Cardiac fibroblast (primary cell): Measurements from ENCODE around the gene PRKCB.
"Not testable (repeated sequence)": the region's sequence is repeated elsewhere in the genome, so short reads cannot be mapped to it uniquely, and the experiment has no call there.

Experiments
- DNase-seq, 2 donors: peaks; one replicate each; pipeline versions ENCODE4 v3.0.0 to v3.0.0-alpha.2; 2010; ENCODE audit warnings: low read depth in 2 of 2
- H3K4me3 ChIP-seq, 2 donors: replicated peaks in 1 of 2; 1 replicate in 1 of 2; 2 replicates in 1 of 2; pipeline ENCODE4 v1.5.1; 2011; ENCODE audit warnings: low read depth in 2 of 2, low read length in 2 of 2, mild to moderate bottlenecking in 2 of 2, moderate library complexity in 1 of 2
- CTCF ChIP-seq: IDR thresholded peaks from one replicate; pipeline ENCODE4 v1.5.1; 2011; ENCODE audit warnings: low read depth, mild to moderate bottlenecking, low read length, inconsistent platforms

PRKCB gene

GRCh38 chr16:23922406-23922805 lies 86.6 kb downstream of the PRKCB start:
- TF ChIP-seq CTCF = no peak
- DNase-seq = no peak
- H3K4me3 ChIP-seq = no peak overlapping the region

DNA sequence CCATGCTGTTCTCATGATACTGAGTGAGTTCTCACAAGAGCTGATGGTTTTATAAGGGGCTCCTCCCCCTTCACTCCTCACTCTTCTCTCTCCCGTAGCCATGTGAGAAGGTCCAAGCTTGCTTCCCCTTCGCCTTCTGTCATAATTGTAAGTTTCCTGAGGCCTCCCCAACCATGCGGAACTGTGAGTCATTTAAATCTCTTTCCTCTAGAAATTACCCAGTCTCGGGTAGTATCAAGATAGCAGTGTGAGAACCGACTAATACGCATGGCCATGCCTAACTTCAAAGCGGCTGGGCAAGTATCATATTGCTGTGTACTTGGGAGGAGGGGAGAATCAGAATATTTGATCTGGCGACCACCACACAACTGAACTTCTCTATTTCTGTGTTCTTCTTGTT lies 88.3 kb downstream of the PRKCB start:
- no peak for TF ChIP-seq CTCF
- no peak overlapping the region for H3K4me3 ChIP-seq
- DNase-seq = no peak

GRCh38 chr16:23927796-23928195 lies 92.0 kb downstream of the PRKCB start:
- TF ChIP-seq CTCF = no peak
- DNase-seq = no peak

DNA sequence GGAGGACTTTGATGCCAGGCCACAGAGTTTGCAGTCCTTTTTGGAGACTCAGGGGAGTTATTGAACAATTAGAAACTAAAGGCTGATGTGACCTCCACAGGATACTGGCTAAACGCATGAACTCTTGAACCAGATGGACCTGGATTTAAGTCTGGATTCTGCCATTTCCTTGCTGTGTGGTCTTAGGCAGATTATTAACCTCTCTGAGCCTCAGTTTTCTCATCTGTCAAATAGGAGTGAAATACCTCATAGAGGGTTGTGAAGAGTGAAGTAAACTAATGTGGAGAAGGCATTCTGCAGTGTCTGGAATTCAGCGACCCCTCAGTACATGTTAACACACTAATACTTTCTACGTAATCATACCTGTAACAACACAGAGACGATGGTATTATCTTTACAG lies 93.5 kb downstream of the PRKCB start:
- no peak overlapping the region for H3K4me3 ChIP-seq
- TF ChIP-seq CTCF = no peak
- DNase-seq = no peak

More at GRCh38 chr16:23927796-23928195, 92.0 kb downstream of the PRKCB start:
- no peak overlapping the region for H3K4me3 ChIP-seq

GRCh38 chr16:23929856-23930255 lies 94.1 kb downstream of the PRKCB start:
- no peak for DNase-seq
- TF ChIP-seq CTCF = no peak
- H3K4me3 ChIP-seq = no peak overlapping the region

- H3K4me3 ChIP-seq = no peak overlapping the region
- DNase-seq = no peak
- TF ChIP-seq CTCF = no peak
These were observed 95.0 kb downstream of the PRKCB start for GRCh38 chr16:23930791-23931190.

GRCh38 chr16:23931199-23931598 lies 95.4 kb downstream of the PRKCB start:
- no peak overlapping the region for H3K4me3 ChIP-seq
- TF ChIP-seq CTCF = no peak
- DNase-seq = no peak

GRCh38 chr16:23933650-23934049 lies 97.9 kb downstream of the PRKCB start:
- not testable (repeated sequence) for DNase-seq, H3K4me3 ChIP-seq
